Measurements from ENCODE around the gene CDH22.

CDH22 gene

DNA sequence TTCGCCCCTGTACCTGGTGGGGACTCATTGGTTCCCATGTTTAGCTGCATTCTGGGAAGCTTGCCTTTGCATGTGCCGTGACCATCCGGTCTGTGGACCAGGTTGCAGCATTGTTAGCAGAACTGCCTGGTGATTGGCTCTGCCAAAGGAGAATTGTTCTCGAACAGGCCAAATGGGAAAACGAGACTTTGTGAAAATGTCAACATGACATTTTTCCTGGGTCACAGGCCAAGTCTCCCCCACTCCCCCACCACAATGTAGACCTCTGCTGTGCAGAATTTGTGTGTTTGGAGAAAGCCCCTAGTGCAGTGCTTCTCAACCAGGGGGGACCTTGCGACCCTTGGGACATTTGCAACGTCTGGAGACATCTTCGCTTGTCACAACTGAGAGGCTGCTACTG, 23.2 kb downstream of the CDH22 start:
- no peak for DNase-seq (ENCODE audit: low read depth)
- TF ChIP-seq CTCF (conservative IDR thresholded peaks at IDR 0.05; ENCODE audit: low read depth, low read length): no peak

DNA sequence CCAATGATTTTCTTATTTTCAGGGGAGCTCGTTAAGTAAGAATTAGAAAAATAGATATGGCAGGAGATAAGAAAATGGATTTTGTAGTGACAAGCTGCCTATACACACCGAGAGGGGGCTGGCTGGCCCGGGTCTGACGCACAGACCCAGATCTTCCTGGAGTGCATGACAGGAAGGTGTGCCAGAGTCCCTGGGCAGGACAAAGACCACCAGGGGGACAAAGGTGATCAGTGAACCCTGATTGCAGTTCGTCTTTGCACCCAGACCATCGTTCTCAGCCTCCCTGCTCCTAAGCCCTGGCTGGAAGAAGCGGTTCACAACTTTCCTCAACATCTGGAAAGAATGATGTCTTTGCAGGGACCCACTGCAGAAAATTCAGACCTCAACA, 24.3 kb downstream of the CDH22 start:
- no peak for TF ChIP-seq CTCF (conservative IDR thresholded peaks at IDR 0.05; ENCODE audit: low read depth, low read length)
- no peak overlapping the region for H3K4me3 ChIP-seq (ENCODE audit: low read length)
- no peak for DNase-seq (ENCODE audit: low read depth)

More for the DNA sequence above, 23.2 kb downstream of the CDH22 start:
- no peak overlapping the region for H3K4me3 ChIP-seq (ENCODE audit: low read length)

DNA sequence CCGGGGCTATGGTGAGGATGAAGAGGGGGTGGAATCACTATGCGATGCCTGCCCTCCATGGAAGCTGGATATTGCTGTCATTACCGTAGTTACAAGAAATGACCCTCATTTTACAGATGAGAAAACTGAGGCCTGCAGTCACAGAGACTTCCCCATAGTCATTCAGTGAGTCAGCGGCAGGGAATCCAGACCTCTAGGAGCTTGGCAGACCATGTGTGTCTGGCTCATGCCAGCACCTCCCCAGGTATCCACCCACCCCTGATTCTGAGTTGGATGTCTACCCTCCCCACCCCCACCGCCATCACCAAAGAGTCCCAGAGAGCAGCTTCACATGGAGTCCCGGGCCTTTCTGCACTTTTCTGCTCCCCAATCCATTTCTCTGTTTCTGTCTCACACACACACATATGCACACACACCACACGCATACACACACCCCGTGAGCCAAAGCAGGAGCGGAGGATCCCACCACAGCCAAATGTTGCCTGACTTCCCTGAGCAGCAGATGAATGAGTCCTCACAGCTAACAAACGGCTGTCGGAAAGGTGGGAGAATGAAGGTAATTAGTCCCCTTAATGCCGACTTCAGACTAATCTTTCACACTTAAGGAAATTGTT, 24.8 kb downstream of the CDH22 start:
- H3K4me3 ChIP-seq (ENCODE audit: low read length): no peak overlapping the region
- DNase-seq (ENCODE audit: low read depth): no peak
- TF ChIP-seq CTCF (conservative IDR thresholded peaks at IDR 0.05; ENCODE audit: low read depth, low read length): no peak

DNA sequence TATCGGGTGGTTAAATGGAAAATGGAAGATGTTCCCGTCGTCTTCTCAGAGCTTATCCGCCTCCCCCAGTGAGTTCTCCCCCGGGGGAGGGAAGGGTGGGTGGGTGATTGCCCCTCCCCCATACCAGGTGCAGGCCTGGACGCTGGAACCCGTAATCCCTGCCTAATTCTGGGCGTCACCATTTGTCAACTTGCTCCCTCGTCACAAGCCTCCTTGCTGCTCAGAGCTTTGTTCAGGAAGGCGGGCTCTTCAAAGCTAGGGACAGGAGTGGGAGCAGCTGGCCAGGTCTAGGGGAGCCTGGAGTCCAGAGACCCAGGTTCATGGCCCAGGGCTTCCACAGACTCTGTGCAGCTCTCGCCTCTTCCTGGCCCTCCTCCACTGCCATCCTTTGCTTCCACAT, 25.6 kb downstream of the CDH22 start:
- DNase-seq (ENCODE audit: low read depth): no peak
- TF ChIP-seq CTCF (conservative IDR thresholded peaks at IDR 0.05; ENCODE audit: low read depth, low read length): no peak
- no peak overlapping the region for H3K4me3 ChIP-seq (ENCODE audit: low read length)

- H3K4me3 ChIP-seq (ENCODE audit: low read length): no peak overlapping the region
- TF ChIP-seq CTCF (conservative IDR thresholded peaks at IDR 0.05; ENCODE audit: low read depth, low read length): no peak
- no peak for DNase-seq (ENCODE audit: low read depth)
Measured at GRCh38 chr20:46279103-46279502, 29.2 kb downstream of the CDH22 start.

DNA sequence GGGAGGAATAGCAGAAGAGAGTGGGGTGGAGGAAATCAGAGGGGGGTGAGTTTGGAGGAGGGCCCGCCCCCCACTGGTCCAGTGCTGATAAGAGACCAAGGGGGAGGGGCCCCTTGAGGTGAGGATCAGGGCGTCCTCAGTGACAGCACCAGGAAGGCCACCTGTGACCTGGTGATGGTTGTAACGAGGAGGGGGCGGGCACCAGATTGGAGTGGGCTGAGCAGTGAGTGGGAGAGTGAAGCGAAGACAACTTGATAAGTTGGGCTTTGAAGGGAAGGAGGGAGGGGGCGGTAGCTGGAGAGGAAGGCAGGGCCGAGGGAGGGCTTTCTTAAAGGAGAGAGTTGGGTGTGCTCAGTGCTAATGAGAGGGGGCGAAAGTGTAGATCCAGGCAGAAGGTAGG, 30.7 kb downstream of the CDH22 start:
- no peak overlapping the region for H3K4me3 ChIP-seq (ENCODE audit: low read length)
- DNase-seq (ENCODE audit: low read depth): no peak
- no peak for TF ChIP-seq CTCF (conservative IDR thresholded peaks at IDR 0.05; ENCODE audit: low read depth, low read length)

- no peak overlapping the region for H3K4me3 ChIP-seq (ENCODE audit: low read length)
- TF ChIP-seq CTCF (conservative IDR thresholded peaks at IDR 0.05; ENCODE audit: low read depth, low read length): no peak
- DNase-seq (ENCODE audit: low read depth): no peak
Measured at GRCh38 chr20:46276531-46276930, 31.8 kb downstream of the CDH22 start.
